GM23338 (cell line): ENCODE results near the gene GNAO1. TPM values are rescaled to one million over a fixed set of nuclear protein-coding genes. Genes with fewer than 3 reads are reported as not detected.

Experiments used
- ATAC-seq: fragments of 200-7000 bp; cut with Tn5 transposase; 3 replicates; pipeline ENCODE4 v1.9.1; 2020
- DNase-seq: peaks from one replicate; pipeline ENCODE4 v3.0.0-alpha.2; 2015; ENCODE audit warnings: low spot score
- H2AFZ ChIP-seq: fragments of 200-600 bp; sonication (generic); 2 replicates; pipeline ENCODE4 v1.8.0; 2016; ENCODE audit warnings: antibody characterized with exemption, mild to moderate bottlenecking, moderate library complexity
- H3F3A ChIP-seq: fragments of 200-600 bp; sonication (generic); replicated peaks from 2 replicates; pipeline ENCODE4 v1.8.0; 2017; ENCODE audit warnings: antibody characterized with exemption, mixed run types, low read depth
- H3K27ac ChIP-seq: fragments of 200-600 bp; sonication (generic); 2 replicates; pipeline ENCODE4 v1.6.1; 2016; ENCODE audit warnings: low read depth
- H3K27me3 ChIP-seq: fragments of 200-600 bp; sonication (generic); 2 replicates; pipeline ENCODE4 v1.8.0; 2016; ENCODE audit warnings: mild to moderate bottlenecking, mixed run types, moderate library complexity; ENCODE audit not compliant: insufficient read depth
- H3K36me3 ChIP-seq: fragments of 200-600 bp; sonication (generic); 2 replicates; pipeline ENCODE4 v1.8.0; 2016; ENCODE audit warnings: mild to moderate bottlenecking; ENCODE audit not compliant: insufficient read depth
- H3K4me1 ChIP-seq: fragments of 200-600 bp; sonication (generic); 2 replicates; pipeline ENCODE4 v1.8.0; 2016; ENCODE audit warnings: mild to moderate bottlenecking, moderate library complexity; ENCODE audit not compliant: insufficient read depth
- H3K4me2 ChIP-seq: fragments of 200-600 bp; sonication (generic); 2 replicates; pipeline ENCODE4 v1.7.1; 2017; ENCODE audit warnings: mixed run types
- H3K4me3 ChIP-seq: fragments of 200-600 bp; sonication (generic); 2 replicates; pipeline ENCODE4 v1.6.1; 2016; ENCODE audit warnings: mixed run types
- H3K79me2 ChIP-seq: fragments of 200-600 bp; sonication (generic); replicated peaks from 2 replicates; pipeline ENCODE4 v1.8.0; 2017; ENCODE audit warnings: mild to moderate bottlenecking; ENCODE audit not compliant: insufficient read depth
- H3K9me2 ChIP-seq: fragments of 200-600 bp; sonication (generic); 2 replicates; pipeline ENCODE4 v1.8.0; 2017; ENCODE audit not compliant: insufficient read depth
- H4K20me1 ChIP-seq: fragments of 200-600 bp; sonication (generic); replicated peaks from 2 replicates; pipeline ENCODE4 v1.8.0; 2017; ENCODE audit warnings: mild to moderate bottlenecking; ENCODE audit not compliant: insufficient read depth
- H3K27ac Mint-ChIP-seq: 2 replicates; pipeline ENCODE4 v1.8.0; 2020; ENCODE audit warnings: inconsistent platforms, mild to moderate bottlenecking, moderate library complexity, mixed read lengths
- H3K27me3 Mint-ChIP-seq: 3 replicates; pipeline ENCODE4 v1.8.0; 2022; ENCODE audit warnings: low read depth, mild to moderate bottlenecking, moderate library complexity, mixed read lengths, inconsistent platforms; ENCODE audit not compliant: insufficient read depth, poor library complexity
- H3K36me3 Mint-ChIP-seq: 3 replicates; pipeline ENCODE4 v1.8.0; 2021; ENCODE audit warnings: low read depth, mild to moderate bottlenecking, inconsistent platforms, moderate library complexity, mixed read lengths
- H3K4me1 Mint-ChIP-seq: 3 replicates; pipeline ENCODE4 v1.8.0; 2020; ENCODE audit warnings: mild to moderate bottlenecking, inconsistent platforms, mixed read lengths
- H3K4me3 Mint-ChIP-seq: 3 replicates; pipeline ENCODE4 v1.8.0; 2021; ENCODE audit warnings: moderate library complexity, mild to moderate bottlenecking, inconsistent platforms, mixed read lengths
- H3K9me3 Mint-ChIP-seq: 3 replicates; pipeline ENCODE4 v1.8.0; 2020; ENCODE audit warnings: moderate library complexity, mild to moderate bottlenecking, inconsistent platforms, mixed read lengths
- CREB1 ChIP-seq: fragments of 250-450 bp; sonication (Bioruptor Pico); IDR thresholded peaks from 2 replicates; pipeline ENCODE4 v1.5.0; 2020; ENCODE audit warnings: low read depth, mild to moderate bottlenecking, moderate library complexity
- CTCF ChIP-seq, 2 experiments: fragments of 200-600 bp in 1 of 2; sonication (generic) in 1 of 2; conservative IDR thresholded peaks; 2 replicates each; pipeline versions ENCODE4 v1.5.1 to v1.6.1; 2016 to 2017; ENCODE audit warnings: antibody characterized with exemption in 2 of 2, low read depth in 2 of 2, mild to moderate bottlenecking in 2 of 2, moderate library complexity in 1 of 2
- ETS1 ChIP-seq: IDR thresholded peaks from 2 replicates; pipeline ENCODE4 v1.6.1; 2016; ENCODE audit warnings: antibody characterized with exemption
- EZH2 ChIP-seq: fragments of 200-600 bp; sonication (generic); IDR thresholded peaks from one replicate; pipeline ENCODE4 v1.8.0; 2017; ENCODE audit warnings: antibody characterized with exemption, mild to moderate bottlenecking, low read depth; ENCODE audit not compliant: unreplicated experiment
- JUNB ChIP-seq: IDR thresholded peaks from one replicate; pipeline ENCODE4 v1.6.1; 2016; ENCODE audit warnings: antibody characterized with exemption; ENCODE audit not compliant: unreplicated experiment
- NANOG ChIP-seq: IDR thresholded peaks from 2 replicates; pipeline ENCODE4 v1.6.1; 2016; ENCODE audit warnings: antibody characterized with exemption, borderline replicate concordance
- POLR2AphosphoS5 ChIP-seq: IDR thresholded peaks from 2 replicates; pipeline ENCODE4 v1.6.1; 2016; ENCODE audit warnings: antibody characterized with exemption, low read depth
- STAT1 ChIP-seq: IDR thresholded peaks from one replicate; pipeline ENCODE4 v1.6.1; 2016; ENCODE audit warnings: antibody characterized with exemption; ENCODE audit not compliant: unreplicated experiment
- ZNF331 ChIP-seq: fragments of 250-450 bp; sonication (Bioruptor Pico); IDR thresholded peaks from 2 replicates; pipeline ENCODE4 v1.5.0; 2020; ENCODE audit warnings: low read depth, mild to moderate bottlenecking, moderate library complexity
- polyA plus RNA-seq: library from polyadenylated mRNA; unstranded; fragments of >200 nt; fragmentation: Nextera tagmentation; extraction: Ambion mirVana; gene quantifications from 2 replicates; pipeline ENCODE4 v1.2.1, GENCODE V29; 2016
- total RNA-seq: library from RNA; depleted of rRNA; stranded (reverse); fragments of >200 nt; shearing (Covaris generic); gene quantifications from 2 replicates; pipeline ENCODE4 v1.2.3, GENCODE V29; 2014

GNAO1 gene
- total and polyA plus RNA-seq, 2 experiments from 2014 or later, result 6.5 to 24.8 TPM

- no peak overlapping the region for H3K4me3 Mint-ChIP-seq
- no peaks in the 10 kb centered on the region for H3K4me1 Mint-ChIP-seq
- Histone ChIP-seq H3K27me3 (no peaks in the 10 kb centered on the region), H3K27ac (no peak overlapping the region), H3K4me2 (no peak overlapping the region), H3K9me2 (no peaks in the 10 kb centered on the region), H3K4me1 (no peaks in the 10 kb centered on the region), H2AFZ (no peak overlapping the region), H4K20me1 (no peaks in the 10 kb centered on the region), H3F3A (no peaks in the 10 kb centered on the region), H3K4me3 (no peak overlapping the region), H3K79me2 (no peaks in the 10 kb centered on the region), H3K36me3 (no peaks in the 10 kb centered on the region)
- DNase-seq (no peak), ATAC-seq (no peak)
- H3K36me3 Mint-ChIP-seq, result peaks cover 3% of the 10 kb centered on the region; the same call in 1 of the 3 replicates
- H3K9me3 Mint-ChIP-seq, result no peaks in the 10 kb centered on the region
- 0 out of 2 replicates have a peak overlapping the region, but pooled peaks have one; percentile 17 for H3K27ac Mint-ChIP-seq
- no peak for TF ChIP-seq NANOG
- TF ChIP-seq JUNB, result no peak
- TF ChIP-seq ETS1, result no peak
- no peak for TF ChIP-seq STAT1
- TF ChIP-seq ZNF331 (CRISPR knock-in tag), result no peak
- TF ChIP-seq CREB1, result no peak
- no peak for TF ChIP-seq EZH2
- no peak for TF ChIP-seq CTCF (conservative IDR thresholded peaks at IDR 0.05; ENCODE audit: low read depth in 2 of 2)
- H3K27me3 Mint-ChIP-seq, result peaks cover 8% of the 10 kb centered on the region
These were observed 140.1 kb downstream of the GNAO1 start for GRCh38 chr16:56331399-56331798.

- H3K4me3 Mint-ChIP-seq, result no peak overlapping the region
- H3K9me3 Mint-ChIP-seq, result no peaks in the 10 kb centered on the region
- H2AFZ ChIP-seq, result no peak overlapping the region
- no peaks in the 10 kb centered on the region for H3K27me3 ChIP-seq
- no peak for TF ChIP-seq POLR2AphosphoS5
- H3K36me3 Mint-ChIP-seq, result peaks cover 3% of the 10 kb centered on the region; the same call in 1 of the 3 replicates
- H3K9me2 ChIP-seq, result no peaks in the 10 kb centered on the region
- H3K27me3 Mint-ChIP-seq, result peaks cover 8% of the 10 kb centered on the region
- no peaks in the 10 kb centered on the region for H3K36me3 ChIP-seq
- DNase-seq, result no peak
- no peaks in the 10 kb centered on the region for H3K79me2 ChIP-seq
- 0 out of 2 replicates have a peak overlapping the region, but pooled peaks have one; percentile 17 for H3K27ac Mint-ChIP-seq
- no peaks in the 10 kb centered on the region for H3F3A ChIP-seq
- no peaks in the 10 kb centered on the region for H4K20me1 ChIP-seq
- H3K4me1 ChIP-seq, result no peaks in the 10 kb centered on the region
- H3K4me3 ChIP-seq, result no peak overlapping the region
- H3K27ac ChIP-seq, result no peak overlapping the region
- H3K4me2 ChIP-seq, result no peak overlapping the region
- ATAC-seq, result no peak
- H3K4me1 Mint-ChIP-seq, result no peaks in the 10 kb centered on the region
These were observed 140.6 kb downstream of the GNAO1 start for GRCh38 chr16:56331915-56332314.
